H9 (cell line): ENCODE results near the gene AFAP1L2. TPM values are rescaled to one million over a fixed set of nuclear protein-coding genes. Genes with fewer than 3 reads are reported as not detected.

ENCODE experiments used
- DNase-seq: peaks from one replicate; pipeline ENCODE4 v3.0.0-alpha.2; 2017
- H2AFZ ChIP-seq: one replicate; pipeline ENCODE4 v1.6.1; 2013; ENCODE audit warnings: mild to moderate bottlenecking, low read length, control low read depth, moderate library complexity
- H2AK5ac ChIP-seq: 2 replicates; pipeline ENCODE4 v1.6.1; 2013; ENCODE audit warnings: low read length, control low read depth, mixed read lengths; ENCODE audit not compliant: insufficient read length
- H2BK120ac ChIP-seq: one replicate; pipeline ENCODE4 v1.6.1; 2013; ENCODE audit warnings: low read depth, mild to moderate bottlenecking, low read length, control low read depth, inconsistent platforms; ENCODE audit not compliant: poor library complexity, severe bottlenecking
- H2BK12ac ChIP-seq: 2 replicates; pipeline ENCODE4 v1.6.1; 2013; ENCODE audit warnings: low read length, control low read depth, mixed read lengths, low read depth; ENCODE audit not compliant: insufficient read length
- H2BK15ac ChIP-seq: 2 replicates; pipeline ENCODE4 v1.6.1; 2013; ENCODE audit warnings: low read depth, low read length, control low read depth
- H2BK20ac ChIP-seq: one replicate; pipeline ENCODE4 v1.6.1; 2013; ENCODE audit warnings: low read depth, mild to moderate bottlenecking, low read length, control low read depth, inconsistent platforms; ENCODE audit not compliant: poor library complexity, severe bottlenecking
- H2BK5ac ChIP-seq: 2 replicates; pipeline ENCODE4 v1.6.1; 2013; ENCODE audit warnings: low read length, control low read depth, mixed read lengths; ENCODE audit not compliant: insufficient read length
- H3K14ac ChIP-seq: 2 replicates; pipeline ENCODE4 v1.6.1; 2013; ENCODE audit warnings: low read length, control low read depth; ENCODE audit not compliant: insufficient read depth
- H3K18ac ChIP-seq: 2 replicates; pipeline ENCODE4 v1.6.1; 2013; ENCODE audit warnings: low read depth, mild to moderate bottlenecking, mixed read lengths, low read length, control low read depth; ENCODE audit not compliant: insufficient read length
- H3K23ac ChIP-seq: 2 replicates; pipeline ENCODE4 v1.6.1; 2013; ENCODE audit warnings: low read length, control low read depth, mixed read lengths, low read depth; ENCODE audit not compliant: insufficient read length
- H3K23me2 ChIP-seq: 2 replicates; pipeline ENCODE4 v1.6.1; 2013; ENCODE audit warnings: low read depth, mild to moderate bottlenecking, mixed read lengths, low read length, control low read depth; ENCODE audit not compliant: insufficient read length, poor library complexity, severe bottlenecking
- H3K27ac ChIP-seq: 2 replicates; pipeline ENCODE4 v1.5.1; 2013; ENCODE audit warnings: low read length, control low read depth, mixed read lengths, low read depth; ENCODE audit not compliant: insufficient read length
- H3K27me3 ChIP-seq: 2 replicates; pipeline ENCODE4 v1.6.1; 2013; ENCODE audit warnings: low read length, control low read depth, inconsistent platforms; ENCODE audit not compliant: insufficient read depth
- H3K4ac ChIP-seq: 2 replicates; pipeline ENCODE4 v1.6.1; 2013; ENCODE audit warnings: low read depth, mild to moderate bottlenecking, control low read depth, inconsistent platforms, low read length, moderate library complexity
- H3K4me1 ChIP-seq: 2 replicates; pipeline ENCODE4 v1.6.1; 2013; ENCODE audit warnings: low read length, control low read depth, inconsistent platforms; ENCODE audit not compliant: insufficient read depth
- H3K4me2 ChIP-seq: 2 replicates; pipeline ENCODE4 v1.6.1; 2013; ENCODE audit warnings: low read length, control low read depth, mixed read lengths; ENCODE audit not compliant: insufficient read length, insufficient read depth
- H3K56ac ChIP-seq: 2 replicates; pipeline ENCODE4 v1.6.1; 2013; ENCODE audit warnings: low read depth, mild to moderate bottlenecking, mixed read lengths, low read length, control low read depth; ENCODE audit not compliant: insufficient read length
- H3K79me1 ChIP-seq: 2 replicates; pipeline ENCODE4 v1.6.1; 2013; ENCODE audit warnings: low read depth, mild to moderate bottlenecking, moderate library complexity, low read length, control low read depth, inconsistent platforms; ENCODE audit not compliant: insufficient read depth, poor library complexity, severe bottlenecking
- H3K79me2 ChIP-seq: 2 replicates; pipeline ENCODE4 v1.6.1; 2013; ENCODE audit warnings: low read length, control low read depth, inconsistent platforms; ENCODE audit not compliant: insufficient read depth
- H3K9ac ChIP-seq: 2 replicates; pipeline ENCODE4 v1.6.1; 2013; ENCODE audit warnings: low read length, control low read depth, mixed read lengths; ENCODE audit not compliant: insufficient read length; ENCODE audit errors: extremely low read depth
- H3K9me3 ChIP-seq: one replicate; pipeline ENCODE4 v1.6.1; 2013; ENCODE audit warnings: low read depth, low read length, inconsistent platforms; ENCODE audit not compliant: control insufficient read depth
- H3T11ph ChIP-seq: one replicate; pipeline ENCODE4 v1.6.1; 2013; ENCODE audit warnings: mild to moderate bottlenecking, low read length, control low read depth, inconsistent platforms
- H4K20me1 ChIP-seq: one replicate; pipeline ENCODE4 v1.6.1; 2013; ENCODE audit not compliant: control insufficient read depth, insufficient read length, insufficient read depth
- H4K5ac ChIP-seq: 2 replicates; pipeline ENCODE4 v1.6.1; 2013; ENCODE audit warnings: low read depth, mild to moderate bottlenecking, mixed read lengths, low read length, control low read depth; ENCODE audit not compliant: insufficient read length
- H4K8ac ChIP-seq: replicated peaks from 2 replicates; pipeline ENCODE4 v1.6.1; 2013; ENCODE audit warnings: low read length, control low read depth, mixed read lengths, low read depth; ENCODE audit not compliant: insufficient read length
- H4K91ac ChIP-seq: 2 replicates; pipeline ENCODE4 v1.6.1; 2013; ENCODE audit warnings: low read depth, mild to moderate bottlenecking, moderate library complexity, mixed read lengths, low read length, control low read depth; ENCODE audit not compliant: insufficient read length
- H3K27ac Mint-ChIP-seq, 3 experiments: 2 replicates in 2 of 3; 3 replicates in 1 of 3; pipeline ENCODE4 v1.8.0; 2020 to 2021; ENCODE audit warnings: mixed read lengths in 3 of 3, mild to moderate bottlenecking in 1 of 3, moderate library complexity in 1 of 3
- H3K27me3 Mint-ChIP-seq: 2 replicates; pipeline ENCODE4 v1.8.0; 2021; ENCODE audit warnings: low read depth, mild to moderate bottlenecking, moderate library complexity, mixed read lengths
- H3K36me3 Mint-ChIP-seq, 3 experiments: 2 replicates in 2 of 3; 3 replicates in 1 of 3; pipeline ENCODE4 v1.8.0; 2020 to 2021; ENCODE audit warnings: low read depth in 3 of 3, mixed read lengths in 3 of 3; ENCODE audit not compliant: insufficient read depth in 1 of 3
- H3K4me1 Mint-ChIP-seq, 2 experiments: 2 replicates each; pipeline ENCODE4 v1.8.0; 2020; ENCODE audit warnings: mixed read lengths in 2 of 2
- H3K4me3 Mint-ChIP-seq, 2 experiments: 2 replicates in 1 of 2; 3 replicates in 1 of 2; pipeline ENCODE4 v1.8.0; 2020 to 2021; ENCODE audit warnings: mild to moderate bottlenecking in 2 of 2, mixed read lengths in 2 of 2, moderate library complexity in 1 of 2
- H3K9me3 Mint-ChIP-seq, 2 experiments: 2 replicates in 1 of 2; 3 replicates in 1 of 2; pipeline ENCODE4 v1.8.0; 2020; ENCODE audit warnings: mild to moderate bottlenecking in 2 of 2, mixed read lengths in 2 of 2, moderate library complexity in 1 of 2
- CTCF ChIP-seq: fragments of 200-600 bp; sonication (generic); conservative IDR thresholded peaks from 3 replicates; pipeline ENCODE4 v1.8.0; 2021; ENCODE audit warnings: antibody characterized with exemption, mild to moderate bottlenecking
- WGBS: extraction: QIAGEN DNeasy Blood & Tissue Kit; methylation state at CpG from one replicate; pipeline ENCODE4 v1.1.7; 2013; ENCODE audit warnings: missing lambda C conversion rate, low lambda C conversion rate, mixed read lengths; ENCODE audit not compliant: insufficient read length; ENCODE audit errors: extremely low coverage; 5-methylcytosine and 5-hydroxymethylcytosine counted together
- total RNA-seq: library from RNA; stranded (reverse); gene quantifications from 2 replicates; pipeline ENCODE4 v1.2.1, GENCODE V29; 2021

Gene AFAP1L2
- total RNA-seq, 1 experiment from 2014 or later, result 0.77 TPM

GRCh38 chr10:114276066-114276465 lies 128.2 kb downstream of the AFAP1L2 start:
- no peak overlapping the region for H3K56ac ChIP-seq
- no peaks in the 10 kb centered on the region for H3K79me2 ChIP-seq
- H3K4ac ChIP-seq, result no peak overlapping the region
- H2BK5ac ChIP-seq, result no peak overlapping the region
- H3K27ac ChIP-seq, result no peak overlapping the region
- H4K91ac ChIP-seq, result no peak overlapping the region
- Mint-ChIP-seq H3K27me3 (peaks cover 5% of the 10 kb centered on the region), H3K4me1 (no peaks in the 10 kb centered on the region), H3K36me3 (no peaks in the 10 kb centered on the region), H3K9me3 (no peaks in the 10 kb centered on the region), H3K27ac (no peak overlapping the region), H3K4me3 (no peak overlapping the region)
- no peak overlapping the region for H2BK20ac ChIP-seq
- no peak for DNase-seq
- no peaks in the 10 kb centered on the region for H3K23me2 ChIP-seq
- no peak overlapping the region for H3K4me2 ChIP-seq
- H3K4me1 ChIP-seq, result no peaks in the 10 kb centered on the region
- H2AK5ac ChIP-seq, result no peak overlapping the region
- no peaks in the 10 kb centered on the region for H4K20me1 ChIP-seq
- H4K8ac ChIP-seq, result no peak overlapping the region
- no peak overlapping the region for H3T11ph ChIP-seq
- H2AFZ ChIP-seq, result no peak overlapping the region
- no peaks in the 10 kb centered on the region for H3K9me3 ChIP-seq
- no peak overlapping the region for H2BK120ac ChIP-seq
- no peak overlapping the region for H3K18ac ChIP-seq
- H2BK12ac ChIP-seq, result no peak overlapping the region
- no CpG with 5 or more reads among the region's 6 CpGs for WGBS
- H3K27me3 ChIP-seq, result no peaks in the 10 kb centered on the region
- H3K9ac ChIP-seq, result no peak overlapping the region
- H4K5ac ChIP-seq, result no peak overlapping the region
- no peaks in the 10 kb centered on the region for H3K79me1 ChIP-seq
- TF ChIP-seq CTCF, result no peak
- no peak overlapping the region for H2BK15ac ChIP-seq
- no peak overlapping the region for H3K23ac ChIP-seq
- H3K14ac ChIP-seq, result no peak overlapping the region
